MM.1S (cell line): ENCODE data around the gene PRPF6.
"Not testable (repeated sequence)": the region's sequence is repeated elsewhere in the genome, so short reads cannot be mapped to it uniquely, and the experiment has no call there.

ENCODE experiments used
- DNase-seq: peaks from one replicate; pipeline ENCODE4 v3.0.0-alpha.2; 2015
- H2AFZ ChIP-seq: fragments of 300-600 bp; sonication (generic); 2 replicates; pipeline ENCODE4 v1.6.0; 2016; ENCODE audit warnings: antibody characterized with exemption, low read length
- H3F3A ChIP-seq: fragments of 300-600 bp; sonication (generic); 2 replicates; pipeline ENCODE4 v1.6.1; 2016; ENCODE audit warnings: mild to moderate bottlenecking, antibody characterized with exemption, low read length, moderate library complexity, mixed read lengths; ENCODE audit not compliant: insufficient read depth
- H3K27ac ChIP-seq: fragments of 300-600 bp; sonication (generic); 2 replicates; pipeline ENCODE4 v1.5.1; 2016; ENCODE audit warnings: mild to moderate bottlenecking, low read length
- H3K27me3 ChIP-seq: fragments of 300-600 bp; sonication (generic); replicated peaks from 2 replicates; pipeline ENCODE4 v1.6.0; 2016; ENCODE audit warnings: low read length; ENCODE audit not compliant: insufficient read depth
- H3K36me3 ChIP-seq: fragments of 300-600 bp; sonication (generic); replicated peaks from 2 replicates; pipeline ENCODE4 v1.6.1; 2016; ENCODE audit warnings: mild to moderate bottlenecking, low read length, mixed read lengths; ENCODE audit not compliant: insufficient read depth
- H3K4me1 ChIP-seq: fragments of 300-600 bp; sonication (generic); 2 replicates; pipeline ENCODE4 v1.6.1; 2016; ENCODE audit warnings: low read length, mixed read lengths
- H3K4me2 ChIP-seq: fragments of 300-600 bp; sonication (generic); 2 replicates; pipeline ENCODE4 v1.6.0; 2016; ENCODE audit warnings: low read depth, low read length
- H3K4me3 ChIP-seq: fragments of 300-600 bp; sonication (generic); 2 replicates; pipeline ENCODE4 v1.5.1; 2016; ENCODE audit warnings: low read length, mixed read lengths
- H3K79me2 ChIP-seq: fragments of 300-600 bp; sonication (generic); 2 replicates; pipeline ENCODE4 v1.6.1; 2016; ENCODE audit warnings: mixed run types, low read length, mixed read lengths
- H3K9ac ChIP-seq: fragments of 300-600 bp; sonication (generic); 2 replicates; pipeline ENCODE4 v1.6.1; 2016; ENCODE audit warnings: low read length, mixed read lengths
- H3K9me2 ChIP-seq: fragments of 300-600 bp; sonication (generic); replicated peaks from 2 replicates; pipeline ENCODE4 v1.6.1; 2016; ENCODE audit warnings: mild to moderate bottlenecking, low read length, mixed read lengths; ENCODE audit not compliant: insufficient read depth
- H3K9me3 ChIP-seq: fragments of 300-600 bp; sonication (generic); replicated peaks from 2 replicates; pipeline ENCODE4 v1.6.1; 2016; ENCODE audit warnings: mild to moderate bottlenecking, low read length, mixed read lengths; ENCODE audit not compliant: insufficient read depth
- H4K20me1 ChIP-seq: fragments of 300-600 bp; sonication (generic); 2 replicates; pipeline ENCODE4 v1.6.1; 2016; ENCODE audit warnings: mild to moderate bottlenecking, low read length, moderate library complexity, mixed read lengths; ENCODE audit not compliant: insufficient read depth
- CTCF ChIP-seq: fragments of 300-600 bp; sonication (generic); IDR thresholded peaks from 2 replicates; pipeline ENCODE4 v1.5.1; 2016; ENCODE audit warnings: antibody characterized with exemption, low read length, mixed read lengths
- EZH2 ChIP-seq: fragments of 300-600 bp; sonication (generic); optimal IDR thresholded peaks from 2 replicates; pipeline ENCODE3; 2017; ENCODE audit warnings: low read depth, mild to moderate bottlenecking, antibody characterized with exemption, low read length, mixed read lengths
- EZH2phosphoT487 ChIP-seq: fragments of 300-600 bp; sonication (generic); IDR thresholded peaks from 2 replicates; pipeline ENCODE4 v1.6.1; 2018; ENCODE audit warnings: antibody characterized with exemption, low read length

The PRPF6 gene

GRCh38 chr20:63958964-63959698 is 21.8 kb upstream of the PRPF6 start:
- Histone ChIP-seq H3K79me2 (peaks cover 21% of the 10 kb centered on the region), H2AFZ (no peak overlapping the region), H3K9me2 (no peaks in the 10 kb centered on the region), H4K20me1 (no peaks in the 10 kb centered on the region), H3F3A (peaks cover 15% of the 10 kb centered on the region), H3K36me3 (no peaks in the 10 kb centered on the region), H3K4me3 (no peak overlapping the region), H3K27ac (no peak overlapping the region), H3K9ac (no peak overlapping the region), H3K9me3 (no peaks in the 10 kb centered on the region), H3K4me2 (no peak overlapping the region), H3K27me3 (no peaks in the 10 kb centered on the region), H3K4me1 (peaks cover 16% of the 10 kb centered on the region; the same call in 1 of the 2 replicates)
- no peak for TF ChIP-seq CTCF
- no peak for TF ChIP-seq EZH2
- no peak for TF ChIP-seq EZH2phosphoT487
- no peak for DNase-seq

- TF ChIP-seq CTCF (no peak), EZH2phosphoT487 (no peak), EZH2 (no peak)
- H3K36me3 ChIP-seq, result no peaks in the 10 kb centered on the region
These were observed 21.2 kb upstream of the PRPF6 start for GRCh38 chr20:63959699-63960075.

GRCh38 chr20:63960654-63961621 is 20.0 kb upstream of the PRPF6 start:
- H3K4me3 ChIP-seq, H3K27ac ChIP-seq, DNase-seq, H3K27me3 ChIP-seq, H3K36me3 ChIP-seq, H2AFZ ChIP-seq, H4K20me1 ChIP-seq, H3K9me2 ChIP-seq, H3K79me2 ChIP-seq, H3K9ac ChIP-seq, H3K4me2 ChIP-seq, H3K9me3 ChIP-seq: not testable (repeated sequence)
- H3K4me1 ChIP-seq, result peaks cover 11% of the 10 kb centered on the region; the same call in 1 of the 2 replicates
- peaks cover 11% of the 10 kb centered on the region for H3F3A ChIP-seq

More at GRCh38 chr20:63959699-63960075, 21.2 kb upstream of the PRPF6 start:
- Histone ChIP-seq H3K9ac (no peak overlapping the region), H3K9me2 (no peaks in the 10 kb centered on the region), H3K4me1 (peaks cover 11% of the 10 kb centered on the region; the same call in 1 of the 2 replicates), H2AFZ (no peak overlapping the region), H3K27me3 (no peaks in the 10 kb centered on the region), H3K27ac (no peak overlapping the region), H3F3A (peaks cover 15% of the 10 kb centered on the region), H3K9me3 (no peaks in the 10 kb centered on the region), H4K20me1 (no peaks in the 10 kb centered on the region), H3K4me3 (no peak overlapping the region), H3K79me2 (peaks cover 15% of the 10 kb centered on the region), H3K4me2 (no peak overlapping the region)
- no peak for DNase-seq
